Spleen (tissue), 11 donors: Measurements from ENCODE around the gene HECW1. TPM values are rescaled to one million over a fixed set of nuclear protein-coding genes. Genes with fewer than 3 reads are reported as not detected.

Experiments
- DNase-seq: peaks from one replicate; pipeline ENCODE4 v3.0.0-alpha.2; 2020
- H3K27ac ChIP-seq, 8 donors: fragments of 200-600 bp; sonication (generic) in 7 of 8; 1 replicate in 4 of 8; 2 replicates in 4 of 8; pipeline versions ENCODE4 v1.5.0 to v1.8.0; 2016 to 2021; ENCODE audit warnings: inconsistent platforms in 4 of 8, mild to moderate bottlenecking in 4 of 8, moderate library complexity in 1 of 8
- H3K27me3 ChIP-seq, 7 donors: fragments of 200-600 bp; sonication (generic) in 6 of 7; replicated peaks in 1 of 7; 1 replicate in 4 of 7; 2 replicates in 3 of 7; pipeline versions ENCODE4 v1.5.0 to v1.8.0; 2016 to 2021; ENCODE audit warnings: inconsistent platforms in 3 of 7, mild to moderate bottlenecking in 1 of 7
- H3K36me3 ChIP-seq, 6 donors: fragments of 200-600 bp; sonication (generic) in 5 of 6; 1 replicate in 4 of 6; 2 replicates in 2 of 6; pipeline versions ENCODE4 v1.5.0 to v1.8.0; 2016 to 2021; ENCODE audit warnings: inconsistent platforms in 2 of 6
- H3K4me1 ChIP-seq, 6 donors: fragments of 200-600 bp; sonication (generic) in 5 of 6; 1 replicate in 3 of 6; 2 replicates in 3 of 6; pipeline versions ENCODE4 v1.5.0 to v1.8.0; 2016 to 2021; ENCODE audit warnings: inconsistent platforms in 3 of 6
- H3K4me3 ChIP-seq, 8 donors: fragments of 200-600 bp; sonication (generic) in 7 of 8; 1 replicate in 4 of 8; 2 replicates in 4 of 8; pipeline versions ENCODE4 v1.5.0 to v1.8.0; 2016 to 2021; ENCODE audit warnings: inconsistent platforms in 4 of 8, mild to moderate bottlenecking in 4 of 8, moderate library complexity in 2 of 8
- H3K9me3 ChIP-seq, 8 donors: fragments of 200-600 bp; sonication (generic) in 7 of 8; 1 replicate in 4 of 8; 2 replicates in 4 of 8; pipeline versions ENCODE4 v1.5.0 to v1.8.0; 2016 to 2021; ENCODE audit warnings: inconsistent platforms in 4 of 8
- CTCF ChIP-seq, 11 experiments: fragments of 200-600 bp in 7 of 11; fragments of 450-650 bp in 4 of 11; sonication (generic) in 4 of 11; IDR thresholded peaks in 8 of 11; conservative IDR thresholded peaks in 3 of 11; 1 replicate in 7 of 11; 2 replicates in 4 of 11; pipeline versions ENCODE4 v1.4.0 to v1.8.0; 2016 to 2021; ENCODE audit warnings: antibody characterized with exemption in 11 of 11, inconsistent platforms in 4 of 11, mild to moderate bottlenecking in 1 of 11
- POLR2A ChIP-seq, 3 donors: fragments of 450-650 bp; IDR thresholded peaks; one replicate each; pipeline ENCODE4 v1.5.1; 2017; ENCODE audit warnings: antibody characterized with exemption in 3 of 3, mild to moderate bottlenecking in 1 of 3
- POLR2AphosphoS5 ChIP-seq, 3 donors: sonication (generic); formaldehyde crosslinking; IDR thresholded peaks; one replicate each; pipeline ENCODE4 v1.5.1; 2017; ENCODE audit warnings: antibody characterized with exemption in 3 of 3
- WGBS, 5 donors: extraction: QIAGEN DNeasy Blood & Tissue Kit in 3 of 5; methylation state at CpG; one replicate each; pipeline versions ENCODE4 v1.1.5 to v1.1.7; 2013 to 2018; 5-methylcytosine and 5-hydroxymethylcytosine counted together
- intact Hi-C: fragments of 100-400 bp; cut with DNase I; formaldehyde crosslinking; loops from one replicate; pipeline ENCODE4 v1.15.0; 2023; ENCODE audit warnings: low total_unique reads
- polyA plus RNA-seq, 3 donors: library from polyadenylated mRNA; stranded (reverse); fragments of 200-250 nt; gene quantifications; one replicate each; pipeline ENCODE4 v1.2.1, GENCODE V29; 2013
- total RNA-seq, 7 donors: library from RNA; depleted of rRNA in 3 of 7; stranded (reverse); fragments of >200 nt in 3 of 7; fragmentation: NEBNext Ultra II Directional in 4 of 7; extraction: Animal tissue kit (Norgen Biotek cat#: 25700) in 4 of 7; gene quantifications; one replicate each; pipeline versions ENCODE4 v1.1.0 to v1.2.1, GENCODE V29; 2016 to 2021
- donor health status: healthy with polysubstance abuse.
- donor health status: DM: no; HTN: no; CAD: no; lungs with moderate emphysema.
- donor health status: DM: no; HTN: no; CAD: no.
- donor health status: Bipolar disorder and iron deficiency.
- donor health status: healthy.
- donor health status: DM: no; HTN: no; CAD: no.
- donor health status: DM: yes; HTN: yes; CAD: no.

Gene HECW1
- total and polyA plus RNA-seq, 10 donors: 0.03 to 1.5 (median 0.40) TPM; not detected in 1

GRCh38 chr7:43104874-43105520 is 7.5 kb upstream of the HECW1 start:
- no peak overlapping the region for H3K4me3 ChIP-seq
- intact Hi-C loops: no loop called here
- H3K36me3 ChIP-seq: no peaks in the 10 kb centered on the region
- H3K27me3 ChIP-seq: peaks cover 0 to 26% (median 0%) of the 10 kb centered on the region in 7 donors
- H3K9me3 ChIP-seq: no peaks in the 10 kb centered on the region
- 76 to 95% (median 81%) methylated on average over 1 of the region's 1 CpG for WGBS, 5 donors
- no peak overlapping the region for H3K27ac ChIP-seq
- TF ChIP-seq CTCF (IDR thresholded peaks at IDR 0.05 in 8 of 11, conservative IDR thresholded peaks at IDR 0.05 in 3 of 11) (no peak), POLR2A (IDR thresholded peaks at IDR 0.05) (no peak), POLR2AphosphoS5 (IDR thresholded peaks at IDR 0.05) (no peak)
- DNase-seq: no peak
- no peaks in the 10 kb centered on the region for H3K4me1 ChIP-seq

GRCh38 chr7:43105521-43106120 is 6.8 kb upstream of the HECW1 start:
- no peaks in the 10 kb centered on the region for H3K36me3 ChIP-seq
- WGBS, 5 donors: 87 to 100% (median 94%) methylated on average over 3 of the region's 3 CpGs
- H3K27me3 ChIP-seq: peaks cover 0 to 32% (median 0%) of the 10 kb centered on the region in 7 donors
- intact Hi-C loops: no loop called here
- no peak overlapping the region for H3K4me3 ChIP-seq
- TF ChIP-seq POLR2A (IDR thresholded peaks at IDR 0.05) (no peak), POLR2AphosphoS5 (IDR thresholded peaks at IDR 0.05) (no peak), CTCF (IDR thresholded peaks at IDR 0.05 in 8 of 11, conservative IDR thresholded peaks at IDR 0.05 in 3 of 11) (no peak)
- no peak for DNase-seq
- no peaks in the 10 kb centered on the region for H3K9me3 ChIP-seq
- no peak overlapping the region for H3K27ac ChIP-seq
- no peaks in the 10 kb centered on the region for H3K4me1 ChIP-seq

- Histone ChIP-seq H3K36me3 (no peaks in the 10 kb centered on the region), H3K4me3 (no peak overlapping the region), H3K9me3 (no peaks in the 10 kb centered on the region), H3K4me1 (peaks cover 5 to 18% (median 12%) of the 10 kb centered on the region in 6 donors), H3K27ac (no peak overlapping the region), H3K27me3 (peaks cover 6 to 60% (median 18%) of the 10 kb centered on the region in 7 donors)
- intact Hi-C loops: no loop called here
- TF ChIP-seq POLR2A (IDR thresholded peaks at IDR 0.05): no peak
- TF ChIP-seq POLR2AphosphoS5 (IDR thresholded peaks at IDR 0.05): no peak
- TF ChIP-seq CTCF (IDR thresholded peaks at IDR 0.05 in 8 of 11, conservative IDR thresholded peaks at IDR 0.05 in 3 of 11): peak in 10 of 11 experiments; percentile 13 to 87 (median 72)
- 13 to 20% (median 19%) methylated on average over 3 of the region's 3 CpGs for WGBS, 5 donors
- DNase-seq: peak; percentile 78
Observed at GRCh38 chr7:43108255-43109011, 4.0 kb upstream of the HECW1 start.
